Nephron (organoid): ENCODE results near the gene WAC.
"Not testable (repeated sequence)": the region's sequence is repeated elsewhere in the genome, so short reads cannot be mapped to it uniquely, and the experiment has no call there.

ENCODE experiments used
- H3K27ac Mint-ChIP-seq, 3 experiments: 2 replicates each; pipeline ENCODE4 v1.8.0; 2020; ENCODE audit warnings: mixed read lengths in 3 of 3, mild to moderate bottlenecking in 2 of 3, moderate library complexity in 1 of 3
- H3K27me3 Mint-ChIP-seq: 2 replicates; pipeline ENCODE4 v1.8.0; 2021; ENCODE audit warnings: low read depth, mild to moderate bottlenecking, moderate library complexity, mixed read lengths
- H3K36me3 Mint-ChIP-seq: 2 replicates; pipeline ENCODE4 v1.8.0; 2020; ENCODE audit warnings: low read depth, mixed read lengths
- H3K4me1 Mint-ChIP-seq: 2 replicates; pipeline ENCODE4 v1.8.0; 2020; ENCODE audit warnings: mixed read lengths
- H3K4me3 Mint-ChIP-seq, 3 experiments: 2 replicates each; pipeline ENCODE4 v1.8.0; 2020; ENCODE audit warnings: mild to moderate bottlenecking in 3 of 3, mixed read lengths in 3 of 3, moderate library complexity in 2 of 3
- H3K9me3 Mint-ChIP-seq: 2 replicates; pipeline ENCODE4 v1.8.0; 2020; ENCODE audit warnings: mixed read lengths
- CTCF ChIP-seq, 3 experiments: fragments of 200-600 bp; sonication (generic); IDR thresholded peaks; one replicate each; pipeline ENCODE4 v1.5.0; 2021; ENCODE audit warnings: antibody characterized with exemption in 3 of 3; ENCODE audit not compliant: unreplicated experiment in 3 of 3

The WAC gene

GRCh38 chr10:28600056-28600455, 67.1 kb downstream of the WAC start:
- H3K36me3 Mint-ChIP-seq: peaks cover 56% of the 10 kb centered on the region
- H3K4me1 Mint-ChIP-seq: peaks cover 10% of the 10 kb centered on the region
- H3K27ac Mint-ChIP-seq: no peak overlapping the region
- H3K4me3 Mint-ChIP-seq: no peak overlapping the region
- no peaks in the 10 kb centered on the region for H3K9me3 Mint-ChIP-seq
- TF ChIP-seq CTCF (IDR thresholded peaks at IDR 0.05; ENCODE audit: unreplicated experiment in 3 of 3): no peak
- no peaks in the 10 kb centered on the region for H3K27me3 Mint-ChIP-seq

DNA sequence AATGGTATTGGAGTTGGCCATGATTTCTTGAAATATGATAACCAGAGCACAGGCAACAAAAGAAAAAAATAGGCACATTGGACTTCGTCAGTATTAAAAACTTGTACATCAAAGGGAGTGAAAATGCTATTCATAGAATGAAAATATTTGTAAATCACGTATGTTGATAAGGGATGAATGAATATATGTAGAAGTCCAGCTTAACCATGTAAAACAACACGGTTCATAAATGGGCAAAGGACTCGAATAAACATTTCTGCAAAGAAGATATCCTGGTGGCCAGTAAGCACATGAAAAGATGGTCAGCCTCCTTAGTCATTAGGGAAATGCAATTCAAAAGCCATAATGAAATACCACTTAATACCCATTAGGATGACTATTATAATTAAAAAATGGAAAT, 68.1 kb downstream of the WAC start:
- H3K9me3 Mint-ChIP-seq: no peaks in the 10 kb centered on the region
- no peak for TF ChIP-seq CTCF (IDR thresholded peaks at IDR 0.05; ENCODE audit: unreplicated experiment in 3 of 3)
- peaks cover 5% of the 10 kb centered on the region for H3K4me1 Mint-ChIP-seq
- no peak overlapping the region for H3K4me3 Mint-ChIP-seq
- no peaks in the 10 kb centered on the region for H3K27me3 Mint-ChIP-seq
- H3K36me3 Mint-ChIP-seq: peaks cover 50% of the 10 kb centered on the region
- peak overlapping the region in 1 of 3 experiments; percentile 19 for H3K27ac Mint-ChIP-seq

- no peak overlapping the region for H3K27ac Mint-ChIP-seq
- no peak overlapping the region for H3K4me3 Mint-ChIP-seq
- H3K9me3 Mint-ChIP-seq: no peaks in the 10 kb centered on the region
- H3K4me1 Mint-ChIP-seq: peaks cover 18% of the 10 kb centered on the region
- peaks cover 48% of the 10 kb centered on the region for H3K36me3 Mint-ChIP-seq
- H3K27me3 Mint-ChIP-seq: no peaks in the 10 kb centered on the region
- TF ChIP-seq CTCF (IDR thresholded peaks at IDR 0.05; ENCODE audit: unreplicated experiment in 3 of 3): no peak
Measured at GRCh38 chr10:28604567-28605536, 71.9 kb downstream of the WAC start.

DNA sequence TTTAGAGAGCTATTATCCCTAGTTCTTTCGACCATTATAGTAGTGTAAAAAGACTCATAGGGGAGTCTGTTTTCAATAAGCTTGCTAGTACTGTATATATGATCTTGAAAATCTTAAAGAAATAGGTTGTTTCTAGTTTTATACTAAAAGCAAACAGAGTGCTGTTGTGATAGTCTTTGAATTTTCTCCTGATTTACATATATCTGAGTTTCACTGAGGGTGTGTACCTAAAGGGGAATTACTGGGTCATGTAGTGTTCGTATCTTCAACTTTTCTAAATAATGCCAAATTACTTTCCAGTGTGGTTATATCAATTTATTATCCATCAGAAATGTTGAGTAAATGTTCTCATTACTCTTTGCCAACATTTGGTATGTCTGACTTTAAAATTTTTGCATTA, 73.7 kb downstream of the WAC start:
- Mint-ChIP-seq H3K9me3 (no peaks in the 10 kb centered on the region), H3K27ac (peak overlapping the region in 1 of 3 experiments; percentile 15), H3K27me3 (no peaks in the 10 kb centered on the region), H3K4me3 (no peak overlapping the region), H3K4me1 (peaks cover 18% of the 10 kb centered on the region), H3K36me3 (peaks cover 56% of the 10 kb centered on the region)
- TF ChIP-seq CTCF (IDR thresholded peaks at IDR 0.05; ENCODE audit: unreplicated experiment in 3 of 3): no peak

- Mint-ChIP-seq H3K36me3 (peaks cover 71% of the 10 kb centered on the region), H3K4me1 (peaks cover 18% of the 10 kb centered on the region)
- not testable (repeated sequence) for H3K9me3 Mint-ChIP-seq, H3K27ac Mint-ChIP-seq, H3K27me3 Mint-ChIP-seq, H3K4me3 Mint-ChIP-seq
Measured at GRCh38 chr10:28609636-28610035, 76.7 kb downstream of the WAC start.

DNA sequence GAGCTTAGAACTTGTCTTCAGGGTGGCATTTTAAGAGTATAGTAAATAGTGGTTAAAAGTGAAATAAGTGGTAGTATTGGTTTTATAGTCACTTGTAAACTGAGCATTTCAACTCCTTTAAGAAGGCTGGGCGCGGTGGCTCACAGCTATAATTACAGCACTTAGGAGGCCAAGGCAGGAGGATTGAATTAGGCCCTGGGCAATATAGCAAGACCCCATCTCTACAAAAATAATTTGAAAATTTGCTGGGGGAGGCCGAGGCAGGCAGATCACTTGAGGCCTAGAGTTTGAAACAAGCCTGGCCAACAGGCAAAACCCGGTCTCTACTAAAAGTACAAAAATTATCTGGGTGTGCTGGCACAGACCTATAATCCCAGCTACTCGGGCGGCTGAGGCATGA, 80.0 kb downstream of the WAC start:
- Mint-ChIP-seq H3K9me3 (no peaks in the 10 kb centered on the region), H3K4me3 (no peak overlapping the region), H3K4me1 (no peaks in the 10 kb centered on the region), H3K36me3 (peaks cover 84% of the 10 kb centered on the region), H3K27me3 (no peaks in the 10 kb centered on the region), H3K27ac (no peak overlapping the region)
- TF ChIP-seq CTCF (IDR thresholded peaks at IDR 0.05; ENCODE audit: unreplicated experiment in 3 of 3): no peak
